Activated CD4-positive, alpha-beta T cell treated with anti-CD3 and anti-CD28 coated beads, Interleukin-10, Interleukin-2, amounts not matched to agents 100 ng/mL and 50 ng/mL, durations not matched to agents 16 hours and 8 hours (primary cell): ENCODE results near the gene VIT.

Source experiments
- DNase-seq: peaks from one replicate; pipeline ENCODE4 v3.0.0-alpha.2; 2020

The VIT gene

DNA sequence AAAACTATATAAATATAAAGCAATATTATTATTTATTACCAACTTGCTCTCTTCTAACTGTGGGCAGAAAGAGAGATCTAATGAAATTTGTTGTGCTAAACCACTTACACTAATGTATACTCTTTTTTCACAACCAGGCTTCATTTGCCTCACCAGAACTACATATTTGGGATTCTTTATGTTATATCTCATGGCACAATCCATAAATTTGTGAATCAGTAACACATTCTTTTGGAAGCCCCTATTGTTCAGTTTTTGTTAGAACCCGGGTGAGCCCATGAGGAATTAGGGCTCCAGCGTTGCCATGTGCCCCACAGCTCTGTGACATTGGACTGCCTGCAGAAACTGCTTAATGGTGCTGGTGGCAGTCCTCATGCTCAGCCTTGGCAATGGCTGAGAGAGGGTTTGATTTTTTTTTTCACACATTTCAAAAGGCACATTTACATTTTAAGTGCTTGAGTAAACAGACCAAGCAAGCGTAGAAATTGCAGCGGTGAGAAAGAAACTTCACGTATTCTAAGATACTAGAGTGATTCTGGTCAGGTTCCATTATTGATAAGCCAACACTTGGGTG is 15.3 kb downstream of the VIT start:
- no peak for DNase-seq

DNA sequence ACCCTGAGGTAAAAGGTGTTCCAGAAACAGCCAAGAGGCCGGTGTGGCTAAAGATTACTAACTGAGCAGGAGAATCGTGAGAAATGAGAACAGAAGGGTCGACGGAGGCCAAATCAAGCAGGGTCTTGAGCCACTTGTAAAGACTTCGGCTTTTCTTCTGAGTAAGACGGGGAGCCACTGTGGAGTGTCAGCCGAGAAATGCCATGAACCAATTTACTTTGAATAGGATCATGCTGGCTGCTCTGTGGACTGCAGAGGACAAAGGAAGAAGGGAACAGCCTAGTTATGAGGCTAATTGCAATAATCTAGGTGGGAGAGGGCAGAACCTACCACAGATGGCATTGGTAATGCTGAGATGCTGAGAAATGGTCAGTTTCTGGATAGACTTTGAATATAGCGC is 16.8 kb downstream of the VIT start:
- DNase-seq: no peak

DNA sequence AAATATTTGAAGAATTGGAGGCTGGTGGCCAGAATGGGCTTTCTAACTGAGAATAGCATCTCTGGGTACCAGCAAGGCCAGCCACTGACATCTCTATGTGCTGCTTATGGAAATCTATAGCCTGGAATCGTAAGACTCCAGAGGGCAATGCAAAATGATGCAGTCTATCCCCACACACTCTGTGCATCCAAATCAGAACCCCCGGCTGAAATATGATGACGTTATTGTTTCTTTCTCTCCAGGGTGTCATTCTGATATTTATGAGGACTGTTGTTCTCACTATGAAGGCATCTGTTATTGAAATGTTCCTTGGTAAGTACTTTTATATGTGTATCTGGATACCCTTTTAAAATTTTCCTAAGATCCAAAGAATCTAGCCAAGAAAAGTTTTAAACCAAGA is 19.6 kb downstream of the VIT start:
- DNase-seq: no peak

GRCh38 chr2:36717603-36718266 is 21.2 kb downstream of the VIT start:
- no peak for DNase-seq

- no peak for DNase-seq
These were observed 31.0 kb downstream of the VIT start for GRCh38 chr2:36727550-36727949.

GRCh38 chr2:36729067-36729466 is 32.6 kb downstream of the VIT start:
- no peak for DNase-seq

DNA sequence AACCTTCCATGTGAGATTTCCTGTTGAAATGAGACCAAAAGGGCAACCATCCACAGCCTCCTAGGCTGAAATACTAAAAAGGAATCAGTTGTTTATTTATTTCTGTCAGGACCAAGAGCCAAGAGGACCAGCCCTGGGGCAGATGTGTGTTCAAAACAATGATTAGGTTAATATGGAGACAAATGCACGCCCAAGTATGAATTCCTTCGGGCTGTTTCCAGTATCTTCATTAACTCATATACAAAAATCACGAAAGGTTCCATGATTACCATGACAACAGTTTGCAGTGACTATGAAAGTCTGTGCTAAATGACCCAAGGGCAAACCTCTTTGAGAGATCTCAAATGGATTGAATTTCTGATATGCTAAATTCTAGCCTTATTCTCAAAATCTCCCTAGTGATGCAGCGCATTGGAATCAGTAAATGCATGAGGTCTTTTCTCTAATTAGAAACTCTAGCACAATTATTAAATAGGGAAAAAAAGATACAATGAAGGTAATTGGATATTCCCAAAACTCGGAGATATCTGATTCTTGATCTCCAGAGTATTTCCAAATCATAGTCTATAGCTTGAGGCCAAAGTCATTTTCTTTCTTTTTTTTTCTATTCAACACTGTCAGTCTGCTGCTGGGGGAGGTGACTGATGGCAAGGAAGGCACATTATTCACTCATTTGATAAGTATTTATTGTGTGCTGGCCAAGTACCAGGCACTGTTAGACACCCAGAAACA is 35.6 kb downstream of the VIT start:
- DNase-seq: no peak

GRCh38 chr2:36732673-36733036 is 36.1 kb downstream of the VIT start:
- no peak for DNase-seq

- no peak for DNase-seq
These were observed 36.7 kb downstream of the VIT start for GRCh38 chr2:36733215-36733614.

GRCh38 chr2:36734304-36734703 is 37.8 kb downstream of the VIT start:
- no peak for DNase-seq

- no peak for DNase-seq
These were observed 40.7 kb downstream of the VIT start for GRCh38 chr2:36737131-36737750.

DNA sequence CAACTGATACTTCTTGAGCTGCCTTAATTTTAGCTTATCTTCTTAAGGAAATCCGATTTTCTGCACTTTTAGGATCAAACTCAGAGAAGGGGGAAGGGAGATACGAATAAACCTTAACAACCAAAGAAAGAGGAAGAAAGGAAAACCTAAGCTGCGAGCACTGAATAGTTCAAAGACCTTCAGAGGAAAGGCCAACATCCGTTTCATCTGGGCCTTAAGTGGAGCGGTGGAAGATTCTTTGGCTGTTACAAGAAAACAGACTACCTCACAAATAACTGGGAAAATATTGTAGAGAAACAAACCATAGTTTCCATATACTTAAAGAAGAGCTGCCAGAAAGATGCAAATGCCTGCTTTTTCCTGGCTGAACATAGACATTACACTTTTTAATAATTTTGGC is 43.6 kb downstream of the VIT start:
- DNase-seq: no peak

GRCh38 chr2:36741188-36741837 is 44.8 kb downstream of the VIT start:
- no peak for DNase-seq

DNA sequence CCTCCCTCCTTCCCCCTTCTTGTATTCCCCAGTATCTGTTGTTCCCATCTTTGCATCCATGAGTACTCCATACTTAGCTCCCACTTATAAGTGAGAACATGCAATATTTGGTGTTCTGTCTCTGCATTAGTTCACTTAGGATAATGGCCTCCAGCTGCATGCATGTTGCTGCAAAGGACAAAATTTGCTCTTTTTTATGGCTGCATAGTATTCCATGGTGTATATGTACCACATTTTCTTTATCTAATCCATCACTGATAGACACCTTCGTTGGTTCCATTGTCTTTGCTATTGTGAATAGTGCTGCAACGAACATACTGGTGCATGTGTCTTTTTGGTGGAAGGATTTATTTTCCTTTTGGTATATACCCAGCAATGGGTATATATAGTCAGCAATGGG is 47.4 kb downstream of the VIT start:
- DNase-seq: no peak

DNA sequence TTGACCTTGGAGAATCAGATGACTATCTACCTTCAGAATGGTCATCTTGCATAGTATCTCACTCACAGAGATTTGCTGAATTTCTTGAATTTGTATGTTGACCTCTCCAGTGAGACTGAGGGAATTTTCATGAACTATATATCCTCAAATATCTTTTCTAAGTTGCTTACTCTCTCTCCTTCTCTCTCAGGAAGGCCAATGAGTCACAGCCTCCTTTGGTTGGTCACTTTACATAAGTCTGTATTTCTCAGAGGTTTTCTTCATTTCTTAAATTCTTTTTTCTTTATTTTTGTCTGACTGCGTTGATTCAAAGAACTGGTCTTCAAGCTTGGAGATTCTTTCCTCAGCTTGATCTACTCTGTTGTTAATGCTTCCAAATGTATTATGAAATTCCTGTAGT is 51.7 kb downstream of the VIT start:
- no peak for DNase-seq

GRCh38 chr2:36750101-36750500 is 53.6 kb downstream of the VIT start:
- DNase-seq: no peak

DNA sequence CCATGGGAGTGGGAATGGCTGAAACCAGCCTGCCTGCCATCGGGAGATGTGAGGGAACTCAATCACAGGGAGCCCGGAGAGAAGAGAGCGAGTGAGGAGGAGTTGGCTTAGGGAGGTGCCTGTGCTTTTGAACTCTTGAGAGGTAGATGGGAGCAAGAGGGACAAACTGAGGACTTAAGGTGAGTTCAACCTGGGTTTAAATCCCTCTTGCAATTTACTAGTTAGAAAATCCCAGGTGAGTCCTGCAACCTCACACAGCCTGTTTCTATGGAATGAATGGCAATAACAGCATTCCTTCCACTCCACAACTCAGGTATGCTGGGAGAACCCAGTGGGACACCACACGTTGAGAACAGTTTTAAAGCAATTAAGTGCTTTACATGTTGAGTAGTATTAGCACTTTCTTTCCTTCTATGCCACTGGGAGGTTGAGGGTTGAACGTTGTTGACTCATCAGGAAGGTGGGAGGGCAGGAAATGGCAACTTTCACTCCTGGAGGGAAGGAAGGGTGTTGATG is 57.3 kb downstream of the VIT start:
- DNase-seq: no peak

GRCh38 chr2:36754578-36754977 is 58.1 kb downstream of the VIT start:
- DNase-seq: no peak

- no peak for DNase-seq
These were observed 59.9 kb downstream of the VIT start for GRCh38 chr2:36756438-36756837.

GRCh38 chr2:36762764-36763490 is 66.4 kb downstream of the VIT start:
- DNase-seq: no peak

DNA sequence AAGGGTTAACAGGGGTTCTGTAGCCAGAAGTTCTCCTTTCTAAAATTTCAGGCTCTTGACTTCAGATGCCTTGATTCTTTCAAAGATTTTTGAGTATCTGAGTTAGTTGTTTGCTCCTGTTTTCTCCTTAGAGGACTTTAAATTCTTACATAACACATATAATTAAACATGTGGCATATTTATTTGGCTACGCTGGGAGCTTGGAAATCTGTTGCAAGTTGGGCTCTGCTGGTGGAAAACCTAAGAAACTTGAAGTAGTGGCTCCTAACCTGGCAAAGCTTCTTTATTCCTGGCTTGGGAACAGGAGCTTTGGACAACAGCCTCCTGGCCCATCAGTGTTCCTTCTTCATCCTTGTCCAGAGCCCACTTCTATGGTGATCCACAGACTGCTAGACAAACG is 72.6 kb downstream of the VIT start:
- DNase-seq: no peak

GRCh38 chr2:36770542-36771287 is 74.2 kb downstream of the VIT start:
- peak; percentile 63 for DNase-seq
